Dendritic cell treated with granulocyte-macrophage colony-stimulating factor and Interleukin-4, amounts not matched to agents 40 ng/mL and 50 ng/mL, for 4 days (primary cell): Measurements from ENCODE around the gene TNFRSF1A.

ENCODE experiments used
- H3K27ac Mint-ChIP-seq: one replicate; pipeline ENCODE4 v1.8.0; 2022; ENCODE audit warnings: mild to moderate bottlenecking, mixed read lengths
- H3K27me3 Mint-ChIP-seq: one replicate; pipeline ENCODE4 v1.8.0; 2022; ENCODE audit warnings: mild to moderate bottlenecking, mixed read lengths
- H3K36me3 Mint-ChIP-seq: one replicate; pipeline ENCODE4 v1.8.0; 2022; ENCODE audit warnings: low read depth, mixed read lengths
- H3K4me1 Mint-ChIP-seq: one replicate; pipeline ENCODE4 v1.8.0; 2022; ENCODE audit warnings: low read depth, mixed read lengths
- H3K4me3 Mint-ChIP-seq: one replicate; pipeline ENCODE4 v1.8.0; 2022; ENCODE audit warnings: mild to moderate bottlenecking, moderate library complexity, mixed read lengths
- H3K9me3 Mint-ChIP-seq: one replicate; pipeline ENCODE4 v1.8.0; 2022; ENCODE audit warnings: mixed read lengths
- intact Hi-C: fragments of 100-400 bp; cut with micrococcal nuclease; formaldehyde crosslinking; loops from one replicate; pipeline ENCODE4 v1.15.0; 2022

Gene TNFRSF1A

GRCh38 chr12:6378709-6379472, 37.0 kb upstream of the TNFRSF1A start:
- Mint-ChIP-seq H3K27me3 (peaks cover 2% of the 10 kb centered on the region), H3K4me3 (peak overlapping the region; percentile 48), H3K9me3 (no peaks in the 10 kb centered on the region), H3K27ac (peak overlapping the region; percentile 86), H3K4me1 (peaks cover 92% of the 10 kb centered on the region), H3K36me3 (no peaks in the 10 kb centered on the region)
- intact Hi-C loops, result loop anchor here (5.0 kb wide), 1 partner anchor 42 kb away; no protein-coding TSS in a partner anchor

GRCh38 chr12:6377667-6377994, 35.8 kb upstream of the TNFRSF1A start:
- H3K36me3 Mint-ChIP-seq, result no peaks in the 10 kb centered on the region
- H3K4me3 Mint-ChIP-seq, result no peak overlapping the region
- no peaks in the 10 kb centered on the region for H3K9me3 Mint-ChIP-seq
- peak overlapping the region; percentile 86 for H3K27ac Mint-ChIP-seq
- intact Hi-C loops, result loop anchor here (5.0 kb wide), 1 partner anchor 40 kb away; no protein-coding TSS in a partner anchor
- H3K27me3 Mint-ChIP-seq, result peaks cover 2% of the 10 kb centered on the region
- H3K4me1 Mint-ChIP-seq, result peaks cover 92% of the 10 kb centered on the region

- Mint-ChIP-seq H3K4me1 (peaks cover 94% of the 10 kb centered on the region), H3K36me3 (no peaks in the 10 kb centered on the region), H3K27ac (peak overlapping the region; percentile 86), H3K27me3 (peaks cover 2% of the 10 kb centered on the region), H3K4me3 (peak overlapping the region; percentile 36), H3K9me3 (no peaks in the 10 kb centered on the region)
- intact Hi-C loops, result loop anchor here (5.0 kb wide), 1 partner anchor 40 kb away; no protein-coding TSS in a partner anchor
Measured at GRCh38 chr12:6376870-6377666, 35.2 kb upstream of the TNFRSF1A start.

GRCh38 chr12:6376079-6376869, 34.4 kb upstream of the TNFRSF1A start:
- H3K4me1 Mint-ChIP-seq, result peaks cover 89% of the 10 kb centered on the region
- peaks cover 2% of the 10 kb centered on the region for H3K27me3 Mint-ChIP-seq
- peak overlapping the region; percentile 36 for H3K4me3 Mint-ChIP-seq
- peak overlapping the region; percentile 72 for H3K27ac Mint-ChIP-seq
- intact Hi-C loops, result loop anchor here (5.0 kb wide), 1 partner anchor 39 kb away; no protein-coding TSS in a partner anchor
- H3K9me3 Mint-ChIP-seq, result no peaks in the 10 kb centered on the region
- no peaks in the 10 kb centered on the region for H3K36me3 Mint-ChIP-seq

- Mint-ChIP-seq H3K27ac (peak within 1 kb of the TSS; percentile 72), H3K36me3 (no peaks in the 10 kb centered on the region)
Measured at GRCh38 chr12:6375269-6376078, 33.6 kb upstream of the TNFRSF1A start, which contains the start of gene SCNN1A. SCNN1A (minus strand) TSS chr12:6375563; CDS start chr12:6374783, 780 bp downstream.

GRCh38 chr12:6374786-6375160, 32.9 kb upstream of the TNFRSF1A start:
- peaks cover 2% of the 10 kb centered on the region for H3K27me3 Mint-ChIP-seq
- H3K27ac Mint-ChIP-seq, result peak overlapping the region; percentile 72
- no peaks in the 10 kb centered on the region for H3K9me3 Mint-ChIP-seq
- no peak overlapping the region for H3K4me3 Mint-ChIP-seq
- H3K4me1 Mint-ChIP-seq, result peaks cover 89% of the 10 kb centered on the region
- intact Hi-C loops, result loop anchor here (5.0 kb wide), 1 partner anchor 37 kb away; no protein-coding TSS in a partner anchor
- no peaks in the 10 kb centered on the region for H3K36me3 Mint-ChIP-seq

More at GRCh38 chr12:6375269-6376078, 33.6 kb upstream of the TNFRSF1A start, which contains the start of gene SCNN1A:
- peaks cover 2% of the 10 kb centered on the region for H3K27me3 Mint-ChIP-seq
- peaks cover 89% of the 10 kb centered on the region for H3K4me1 Mint-ChIP-seq
- no peak within 1 kb of the TSS for H3K4me3 Mint-ChIP-seq
- no peaks in the 10 kb centered on the region for H3K9me3 Mint-ChIP-seq
- intact Hi-C loops, result loop anchor here (5.0 kb wide), 1 partner anchor 38 kb away; no protein-coding TSS in a partner anchor

- Mint-ChIP-seq H3K4me3 (no peak overlapping the region), H3K36me3 (no peaks in the 10 kb centered on the region), H3K27ac (peak overlapping the region; percentile 79), H3K9me3 (no peaks in the 10 kb centered on the region), H3K4me1 (peaks cover 91% of the 10 kb centered on the region), H3K27me3 (peaks cover 2% of the 10 kb centered on the region)
- intact Hi-C loops, result no loop called here
Measured at GRCh38 chr12:6374028-6374785, 32.3 kb upstream of the TNFRSF1A start.

GRCh38 chr12:6373022-6373787, 31.3 kb upstream of the TNFRSF1A start:
- peaks cover 2% of the 10 kb centered on the region for H3K27me3 Mint-ChIP-seq
- peak overlapping the region; percentile 79 for H3K27ac Mint-ChIP-seq
- H3K36me3 Mint-ChIP-seq, result no peaks in the 10 kb centered on the region
- H3K4me1 Mint-ChIP-seq, result peaks cover 91% of the 10 kb centered on the region
- intact Hi-C loops, result no loop called here
- H3K9me3 Mint-ChIP-seq, result no peaks in the 10 kb centered on the region
- no peak overlapping the region for H3K4me3 Mint-ChIP-seq

- Mint-ChIP-seq H3K9me3 (no peaks in the 10 kb centered on the region), H3K36me3 (no peaks in the 10 kb centered on the region), H3K4me1 (peaks cover 87% of the 10 kb centered on the region), H3K4me3 (no peak overlapping the region), H3K27me3 (peaks cover 2% of the 10 kb centered on the region), H3K27ac (peak overlapping the region; percentile 79)
- intact Hi-C loops, result no loop called here
Measured at GRCh38 chr12:6372403-6373003, 30.6 kb upstream of the TNFRSF1A start.

- Mint-ChIP-seq H3K27ac (peak overlapping the region; percentile 84), H3K4me3 (no peak overlapping the region), H3K36me3 (no peaks in the 10 kb centered on the region), H3K9me3 (no peaks in the 10 kb centered on the region), H3K4me1 (peaks cover 81% of the 10 kb centered on the region), H3K27me3 (peaks cover 2% of the 10 kb centered on the region)
- intact Hi-C loops, result no loop called here
Measured at GRCh38 chr12:6370994-6371754, 29.3 kb upstream of the TNFRSF1A start.

GRCh38 chr12:6370576-6370935, 28.7 kb upstream of the TNFRSF1A start:
- intact Hi-C loops, result no loop called here
- Mint-ChIP-seq H3K9me3 (no peaks in the 10 kb centered on the region), H3K27me3 (peaks cover 2% of the 10 kb centered on the region), H3K4me3 (no peak overlapping the region), H3K4me1 (peaks cover 75% of the 10 kb centered on the region), H3K36me3 (no peaks in the 10 kb centered on the region), H3K27ac (peak overlapping the region; percentile 84)
